H9 (cell line): ENCODE data around the gene SLC38A1. TPM values are rescaled to one million over a fixed set of nuclear protein-coding genes. Genes with fewer than 3 reads are reported as not detected.

Experiments used
- DNase-seq: peaks from one replicate; pipeline ENCODE4 v3.0.0-alpha.2; 2017
- H2AFZ ChIP-seq: one replicate; pipeline ENCODE4 v1.6.1; 2013; ENCODE audit warnings: mild to moderate bottlenecking, low read length, control low read depth, moderate library complexity
- H2AK5ac ChIP-seq: 2 replicates; pipeline ENCODE4 v1.6.1; 2013; ENCODE audit warnings: low read length, control low read depth, mixed read lengths; ENCODE audit not compliant: insufficient read length
- H2BK120ac ChIP-seq: one replicate; pipeline ENCODE4 v1.6.1; 2013; ENCODE audit warnings: low read depth, mild to moderate bottlenecking, low read length, control low read depth, inconsistent platforms; ENCODE audit not compliant: poor library complexity, severe bottlenecking
- H2BK12ac ChIP-seq: 2 replicates; pipeline ENCODE4 v1.6.1; 2013; ENCODE audit warnings: low read length, control low read depth, mixed read lengths, low read depth; ENCODE audit not compliant: insufficient read length
- H2BK15ac ChIP-seq: 2 replicates; pipeline ENCODE4 v1.6.1; 2013; ENCODE audit warnings: low read depth, low read length, control low read depth
- H2BK20ac ChIP-seq: one replicate; pipeline ENCODE4 v1.6.1; 2013; ENCODE audit warnings: low read depth, mild to moderate bottlenecking, low read length, control low read depth, inconsistent platforms; ENCODE audit not compliant: poor library complexity, severe bottlenecking
- H2BK5ac ChIP-seq: 2 replicates; pipeline ENCODE4 v1.6.1; 2013; ENCODE audit warnings: low read length, control low read depth, mixed read lengths; ENCODE audit not compliant: insufficient read length
- H3K14ac ChIP-seq: 2 replicates; pipeline ENCODE4 v1.6.1; 2013; ENCODE audit warnings: low read length, control low read depth; ENCODE audit not compliant: insufficient read depth
- H3K18ac ChIP-seq: 2 replicates; pipeline ENCODE4 v1.6.1; 2013; ENCODE audit warnings: low read depth, mild to moderate bottlenecking, mixed read lengths, low read length, control low read depth; ENCODE audit not compliant: insufficient read length
- H3K23ac ChIP-seq: 2 replicates; pipeline ENCODE4 v1.6.1; 2013; ENCODE audit warnings: low read length, control low read depth, mixed read lengths, low read depth; ENCODE audit not compliant: insufficient read length
- H3K23me2 ChIP-seq: 2 replicates; pipeline ENCODE4 v1.6.1; 2013; ENCODE audit warnings: low read depth, mild to moderate bottlenecking, mixed read lengths, low read length, control low read depth; ENCODE audit not compliant: insufficient read length, poor library complexity, severe bottlenecking
- H3K27ac ChIP-seq: 2 replicates; pipeline ENCODE4 v1.5.1; 2013; ENCODE audit warnings: low read length, control low read depth, mixed read lengths, low read depth; ENCODE audit not compliant: insufficient read length
- H3K27me3 ChIP-seq: 2 replicates; pipeline ENCODE4 v1.6.1; 2013; ENCODE audit warnings: low read length, control low read depth, inconsistent platforms; ENCODE audit not compliant: insufficient read depth
- H3K4ac ChIP-seq: 2 replicates; pipeline ENCODE4 v1.6.1; 2013; ENCODE audit warnings: low read depth, mild to moderate bottlenecking, control low read depth, inconsistent platforms, low read length, moderate library complexity
- H3K4me1 ChIP-seq: 2 replicates; pipeline ENCODE4 v1.6.1; 2013; ENCODE audit warnings: low read length, control low read depth, inconsistent platforms; ENCODE audit not compliant: insufficient read depth
- H3K4me2 ChIP-seq: 2 replicates; pipeline ENCODE4 v1.6.1; 2013; ENCODE audit warnings: low read length, control low read depth, mixed read lengths; ENCODE audit not compliant: insufficient read length, insufficient read depth
- H3K56ac ChIP-seq: 2 replicates; pipeline ENCODE4 v1.6.1; 2013; ENCODE audit warnings: low read depth, mild to moderate bottlenecking, mixed read lengths, low read length, control low read depth; ENCODE audit not compliant: insufficient read length
- H3K79me1 ChIP-seq: 2 replicates; pipeline ENCODE4 v1.6.1; 2013; ENCODE audit warnings: low read depth, mild to moderate bottlenecking, moderate library complexity, low read length, control low read depth, inconsistent platforms; ENCODE audit not compliant: insufficient read depth, poor library complexity, severe bottlenecking
- H3K79me2 ChIP-seq: 2 replicates; pipeline ENCODE4 v1.6.1; 2013; ENCODE audit warnings: low read length, control low read depth, inconsistent platforms; ENCODE audit not compliant: insufficient read depth
- H3K9ac ChIP-seq: 2 replicates; pipeline ENCODE4 v1.6.1; 2013; ENCODE audit warnings: low read length, control low read depth, mixed read lengths; ENCODE audit not compliant: insufficient read length; ENCODE audit errors: extremely low read depth
- H3K9me3 ChIP-seq: one replicate; pipeline ENCODE4 v1.6.1; 2013; ENCODE audit warnings: low read depth, low read length, inconsistent platforms; ENCODE audit not compliant: control insufficient read depth
- H3T11ph ChIP-seq: one replicate; pipeline ENCODE4 v1.6.1; 2013; ENCODE audit warnings: mild to moderate bottlenecking, low read length, control low read depth, inconsistent platforms
- H4K20me1 ChIP-seq: one replicate; pipeline ENCODE4 v1.6.1; 2013; ENCODE audit not compliant: control insufficient read depth, insufficient read length, insufficient read depth
- H4K5ac ChIP-seq: 2 replicates; pipeline ENCODE4 v1.6.1; 2013; ENCODE audit warnings: low read depth, mild to moderate bottlenecking, mixed read lengths, low read length, control low read depth; ENCODE audit not compliant: insufficient read length
- H4K8ac ChIP-seq: replicated peaks from 2 replicates; pipeline ENCODE4 v1.6.1; 2013; ENCODE audit warnings: low read length, control low read depth, mixed read lengths, low read depth; ENCODE audit not compliant: insufficient read length
- H4K91ac ChIP-seq: 2 replicates; pipeline ENCODE4 v1.6.1; 2013; ENCODE audit warnings: low read depth, mild to moderate bottlenecking, moderate library complexity, mixed read lengths, low read length, control low read depth; ENCODE audit not compliant: insufficient read length
- H3K27ac Mint-ChIP-seq, 3 experiments: 2 replicates in 2 of 3; 3 replicates in 1 of 3; pipeline ENCODE4 v1.8.0; 2020 to 2021; ENCODE audit warnings: mixed read lengths in 3 of 3, mild to moderate bottlenecking in 1 of 3, moderate library complexity in 1 of 3
- H3K27me3 Mint-ChIP-seq: 2 replicates; pipeline ENCODE4 v1.8.0; 2021; ENCODE audit warnings: low read depth, mild to moderate bottlenecking, moderate library complexity, mixed read lengths
- H3K36me3 Mint-ChIP-seq, 3 experiments: 2 replicates in 2 of 3; 3 replicates in 1 of 3; pipeline ENCODE4 v1.8.0; 2020 to 2021; ENCODE audit warnings: low read depth in 3 of 3, mixed read lengths in 3 of 3; ENCODE audit not compliant: insufficient read depth in 1 of 3
- H3K4me1 Mint-ChIP-seq, 2 experiments: 2 replicates each; pipeline ENCODE4 v1.8.0; 2020; ENCODE audit warnings: mixed read lengths in 2 of 2
- H3K4me3 Mint-ChIP-seq, 2 experiments: 2 replicates in 1 of 2; 3 replicates in 1 of 2; pipeline ENCODE4 v1.8.0; 2020 to 2021; ENCODE audit warnings: mild to moderate bottlenecking in 2 of 2, mixed read lengths in 2 of 2, moderate library complexity in 1 of 2
- H3K9me3 Mint-ChIP-seq, 2 experiments: 2 replicates in 1 of 2; 3 replicates in 1 of 2; pipeline ENCODE4 v1.8.0; 2020; ENCODE audit warnings: mild to moderate bottlenecking in 2 of 2, mixed read lengths in 2 of 2, moderate library complexity in 1 of 2
- WGBS: extraction: QIAGEN DNeasy Blood & Tissue Kit; methylation state at CpG from one replicate; pipeline ENCODE4 v1.1.7; 2013; ENCODE audit warnings: missing lambda C conversion rate, low lambda C conversion rate, mixed read lengths; ENCODE audit not compliant: insufficient read length; ENCODE audit errors: extremely low coverage; 5-methylcytosine and 5-hydroxymethylcytosine counted together
- total RNA-seq: library from RNA; stranded (reverse); gene quantifications from 2 replicates; pipeline ENCODE4 v1.2.1, GENCODE V29; 2021
- TF ChIP-seq, protein P1 (sequence below): fragments of 200-600 bp; sonication (generic); conservative IDR thresholded peaks from 3 replicates; pipeline ENCODE4 v1.8.0; 2021; ENCODE audit warnings: antibody characterized with exemption, mild to moderate bottlenecking

Gene SLC38A1
- total RNA-seq, 1 experiment from 2014 or later = 216 TPM

DNA sequence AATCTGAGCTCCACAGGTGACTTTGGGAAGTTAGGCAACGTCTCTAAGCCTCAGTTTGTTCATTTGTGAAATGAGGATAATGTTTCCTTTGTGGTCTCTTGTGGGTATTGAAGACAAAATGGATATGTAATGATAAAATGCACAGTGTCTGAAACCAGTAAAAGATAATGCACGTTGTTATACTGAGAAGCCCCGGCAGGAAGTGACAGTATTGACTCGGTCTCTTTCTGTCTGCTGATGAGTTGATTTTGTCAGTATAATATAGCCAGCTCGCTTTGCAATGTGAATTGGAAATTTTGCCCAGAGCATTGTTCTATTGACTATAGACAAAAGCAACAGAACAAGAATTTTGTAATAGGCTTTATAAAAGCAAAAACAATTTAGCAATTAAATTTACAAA, 49.2 kb upstream of the SLC38A1 start:
- Histone ChIP-seq H3K79me1 (no peaks in the 10 kb centered on the region), H2BK15ac (no peak overlapping the region), H2AK5ac (no peak overlapping the region), H3K9ac (no peak overlapping the region), H4K8ac (no peak overlapping the region), H2BK120ac (no peak overlapping the region), H3K4ac (no peak overlapping the region), H3K4me1 (no peaks in the 10 kb centered on the region; the same call in 1 of the 2 replicates), H3K23me2 (no peaks in the 10 kb centered on the region), H3K56ac (no peak overlapping the region), H3K14ac (no peak overlapping the region), H3K9me3 (no peaks in the 10 kb centered on the region), H3K4me2 (no peak overlapping the region), H4K91ac (no peak overlapping the region), H3K79me2 (no peaks in the 10 kb centered on the region), H2AFZ (no peak overlapping the region), H3K27ac (no peak overlapping the region), H3T11ph (no peak overlapping the region), H4K5ac (no peak overlapping the region), H3K18ac (no peak overlapping the region), H2BK5ac (no peak overlapping the region), H4K20me1 (no peaks in the 10 kb centered on the region), H3K23ac (no peak overlapping the region), H2BK20ac (no peak overlapping the region), H3K27me3 (no peaks in the 10 kb centered on the region), H2BK12ac (no peak overlapping the region)
- peaks cover 10 to 31% (median 16%) of the 10 kb centered on the region in 3 experiments for H3K36me3 Mint-ChIP-seq
- no peaks in the 10 kb centered on the region for H3K27me3 Mint-ChIP-seq
- peak overlapping the region in 1 of 3 experiments; percentile 29; a peak in 1 of 7 replicates for H3K27ac Mint-ChIP-seq
- no CpG with 5 or more reads among the region's 5 CpGs for WGBS
- no peak overlapping the region for H3K4me3 Mint-ChIP-seq
- no peak for DNase-seq
- TF ChIP-seq, protein P1, sequence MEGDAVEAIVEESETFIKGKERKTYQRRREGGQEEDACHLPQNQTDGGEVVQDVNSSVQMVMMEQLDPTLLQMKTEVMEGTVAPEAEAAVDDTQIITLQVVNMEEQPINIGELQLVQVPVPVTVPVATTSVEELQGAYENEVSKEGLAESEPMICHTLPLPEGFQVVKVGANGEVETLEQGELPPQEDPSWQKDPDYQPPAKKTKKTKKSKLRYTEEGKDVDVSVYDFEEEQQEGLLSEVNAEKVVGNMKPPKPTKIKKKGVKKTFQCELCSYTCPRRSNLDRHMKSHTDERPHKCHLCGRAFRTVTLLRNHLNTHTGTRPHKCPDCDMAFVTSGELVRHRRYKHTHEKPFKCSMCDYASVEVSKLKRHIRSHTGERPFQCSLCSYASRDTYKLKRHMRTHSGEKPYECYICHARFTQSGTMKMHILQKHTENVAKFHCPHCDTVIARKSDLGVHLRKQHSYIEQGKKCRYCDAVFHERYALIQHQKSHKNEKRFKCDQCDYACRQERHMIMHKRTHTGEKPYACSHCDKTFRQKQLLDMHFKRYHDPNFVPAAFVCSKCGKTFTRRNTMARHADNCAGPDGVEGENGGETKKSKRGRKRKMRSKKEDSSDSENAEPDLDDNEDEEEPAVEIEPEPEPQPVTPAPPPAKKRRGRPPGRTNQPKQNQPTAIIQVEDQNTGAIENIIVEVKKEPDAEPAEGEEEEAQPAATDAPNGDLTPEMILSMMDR = no peak
- peaks cover 22 to 26% of the 10 kb centered on the region in 2 experiments for H3K9me3 Mint-ChIP-seq
- H3K4me1 Mint-ChIP-seq = peaks cover 12 to 18% of the 10 kb centered on the region in 2 experiments
